ENCODE results near the gene PSME1.

PSME1 gene

GRCh38 chr14:24135834-24136683 lies at the start of gene PSME1:
Gene PSME1 (plus strand): TSS chr14:24136194. CDS start chr14:24136263, 69 bp downstream.
- peak; percentile 95 for DNase-seq

- no peak for DNase-seq
Observed at GRCh38 chr14:24087004-24087403, 49.0 kb upstream of the PSME1 start.

- DNase-seq: no peak
Observed at GRCh38 chr14:24088095-24088494, 47.9 kb upstream of the PSME1 start.

GRCh38 chr14:24089890-24090289 lies 46.1 kb upstream of the PSME1 start:
- DNase-seq: no peak

GRCh38 chr14:24092110-24092504 lies 43.9 kb upstream of the PSME1 start:
- no peak for DNase-seq

GRCh38 chr14:24092505-24093206 lies 43.3 kb upstream of the PSME1 start:
- DNase-seq: no peak

GRCh38 chr14:24093207-24093900 lies 42.6 kb upstream of the PSME1 start:
- no peak for DNase-seq

- DNase-seq: peak; percentile 87
Observed at GRCh38 chr14:24093901-24094840, 41.8 kb upstream of the PSME1 start, which contains the start of gene PCK2. Gene PCK2 (plus strand): TSS chr14:24094311. CDS start chr14:24094406, 95 bp downstream.

GRCh38 chr14:24094841-24095270 lies 41.1 kb upstream of the PSME1 start:
- DNase-seq: no peak

GRCh38 chr14:24095271-24096068 lies 40.5 kb upstream of the PSME1 start:
- DNase-seq: peak; percentile 51

- no peak for DNase-seq
Observed at GRCh38 chr14:24096545-24097181, 39.3 kb upstream of the PSME1 start.

GRCh38 chr14:24098229-24098926 lies 37.6 kb upstream of the PSME1 start:
- no peak for DNase-seq

GRCh38 chr14:24098927-24099813 lies 36.8 kb upstream of the PSME1 start:
- no peak for DNase-seq

GRCh38 chr14:24100197-24100981 lies 35.6 kb upstream of the PSME1 start:
- DNase-seq: no peak

GRCh38 chr14:24100982-24101494 lies 35.0 kb upstream of the PSME1 start:
- no peak for DNase-seq

- no peak for DNase-seq
Observed at GRCh38 chr14:24102357-24103048, 33.5 kb upstream of the PSME1 start.

GRCh38 chr14:24103451-24103850 lies 32.5 kb upstream of the PSME1 start:
- DNase-seq: no peak

Measured in right forelimb (tissue), 1 donor.